Activated naive CD8-positive, alpha-beta T cell treated with anti-CD3 and anti-CD28 coated beads for 36 hours (primary cell): ENCODE measurements around the gene ITGAE. TPM values are rescaled to one million over a fixed set of nuclear protein-coding genes. Genes with fewer than 3 reads are reported as not detected.
"Not testable (repeated sequence)": the region's sequence is repeated elsewhere in the genome, so short reads cannot be mapped to it uniquely, and the experiment has no call there.

Source experiments
- DNase-seq: peaks from one replicate; pipeline ENCODE4 v3.0.0; 2021
- H3K27ac Mint-ChIP-seq: one replicate; pipeline ENCODE4 v1.8.0; 2022; ENCODE audit warnings: mild to moderate bottlenecking, moderate library complexity, mixed read lengths
- H3K27me3 Mint-ChIP-seq: one replicate; pipeline ENCODE4 v1.8.0; 2022; ENCODE audit warnings: mild to moderate bottlenecking, mixed read lengths
- H3K36me3 Mint-ChIP-seq: one replicate; pipeline ENCODE4 v1.8.0; 2021; ENCODE audit warnings: mild to moderate bottlenecking, mixed read lengths
- H3K4me1 Mint-ChIP-seq: one replicate; pipeline ENCODE4 v1.8.0; 2021; ENCODE audit warnings: mixed read lengths
- H3K4me3 Mint-ChIP-seq: one replicate; pipeline ENCODE4 v1.8.0; 2022; ENCODE audit warnings: mild to moderate bottlenecking, moderate library complexity, mixed read lengths
- H3K9me3 Mint-ChIP-seq: one replicate; pipeline ENCODE4 v1.8.0; 2022; ENCODE audit warnings: mixed read lengths
- total RNA-seq, 2 experiments: library from RNA; stranded (reverse); gene quantifications; one replicate each; pipeline ENCODE4 v1.2.3, GENCODE V29; 2021

The ITGAE gene
- 10 to 100 TPM; 24.9 to 29.8 TPM for total RNA-seq

- no peak for DNase-seq
Observed at GRCh38 chr17:3800362-3801271, at the start of gene ITGAE. Gene ITGAE, minus strand, starts transcription at chr17:3801188. Its CDS starts 44 bp downstream, at chr17:3801144.

GRCh38 chr17:3848229-3848835 is 47.3 kb upstream of the ITGAE start:
- DNase-seq = no peak
- Mint-ChIP-seq H3K4me1 (peaks cover 25% of the 10 kb centered on the region), H3K27me3 (peaks cover 6% of the 10 kb centered on the region), H3K27ac (no peak overlapping the region), H3K9me3 (no peaks in the 10 kb centered on the region), H3K4me3 (no peak overlapping the region), H3K36me3 (peaks cover 8% of the 10 kb centered on the region)

More at GRCh38 chr17:3800362-3801271, at the start of gene ITGAE:
- H3K9me3 Mint-ChIP-seq = no peaks in the 10 kb centered on the region
- H3K36me3 Mint-ChIP-seq = no peaks in the 10 kb centered on the region
- H3K4me3 Mint-ChIP-seq = no peak within 1 kb of the TSS
- no peak within 1 kb of the TSS for H3K27ac Mint-ChIP-seq
- no peaks in the 10 kb centered on the region for H3K27me3 Mint-ChIP-seq
- H3K4me1 Mint-ChIP-seq = peaks cover 28% of the 10 kb centered on the region

GRCh38 chr17:3847165-3847670 is 46.2 kb upstream of the ITGAE start:
- no peak overlapping the region for H3K4me3 Mint-ChIP-seq
- no peak for DNase-seq
- peaks cover 8% of the 10 kb centered on the region for H3K36me3 Mint-ChIP-seq
- no peaks in the 10 kb centered on the region for H3K9me3 Mint-ChIP-seq
- no peaks in the 10 kb centered on the region for H3K27me3 Mint-ChIP-seq
- no peak overlapping the region for H3K27ac Mint-ChIP-seq
- H3K4me1 Mint-ChIP-seq = peaks cover 25% of the 10 kb centered on the region

GRCh38 chr17:3846437-3847164 is 45.6 kb upstream of the ITGAE start:
- Mint-ChIP-seq H3K36me3 (peaks cover 8% of the 10 kb centered on the region), H3K27ac (no peak overlapping the region), H3K27me3 (no peaks in the 10 kb centered on the region), H3K9me3 (no peaks in the 10 kb centered on the region), H3K4me3 (peak overlapping the region; percentile 98), H3K4me1 (peaks cover 25% of the 10 kb centered on the region)
- DNase-seq = no peak

- Mint-ChIP-seq H3K4me3 (peak within 1 kb of the TSS; percentile 98), H3K36me3 (peaks cover 8% of the 10 kb centered on the region), H3K27me3 (no peaks in the 10 kb centered on the region), H3K4me1 (peaks cover 26% of the 10 kb centered on the region), H3K27ac (peak within 1 kb of the TSS; percentile 93), H3K9me3 (no peaks in the 10 kb centered on the region)
- DNase-seq = peak; percentile 95
Observed at GRCh38 chr17:3845621-3846436, 44.8 kb upstream of the ITGAE start, which contains the start of gene NCBP3. Gene NCBP3, minus strand, starts transcription at chr17:3846246. Its CDS starts 23 bp downstream, at chr17:3846223.

GRCh38 chr17:3845291-3845620 is 44.3 kb upstream of the ITGAE start:
- Mint-ChIP-seq H3K4me3 (peak overlapping the region; percentile 98), H3K36me3 (peaks cover 8% of the 10 kb centered on the region), H3K27ac (peak overlapping the region; percentile 93), H3K27me3 (no peaks in the 10 kb centered on the region), H3K9me3 (no peaks in the 10 kb centered on the region), H3K4me1 (peaks cover 31% of the 10 kb centered on the region)
- DNase-seq = peak; percentile 63

- not testable (repeated sequence) for H3K9me3 Mint-ChIP-seq, H3K27ac Mint-ChIP-seq, H3K27me3 Mint-ChIP-seq, DNase-seq
- Mint-ChIP-seq H3K36me3 (peaks cover 12% of the 10 kb centered on the region), H3K4me3 (peak overlapping the region; percentile 98), H3K4me1 (peaks cover 33% of the 10 kb centered on the region)
Observed at GRCh38 chr17:3844556-3844955, 43.6 kb upstream of the ITGAE start.

GRCh38 chr17:3843935-3844516 is 43.0 kb upstream of the ITGAE start:
- H3K27ac Mint-ChIP-seq = peak overlapping the region; percentile 47
- H3K4me3 Mint-ChIP-seq = peak overlapping the region; percentile 9
- DNase-seq = peak; percentile 39
- H3K36me3 Mint-ChIP-seq = peaks cover 14% of the 10 kb centered on the region
- H3K4me1 Mint-ChIP-seq = peaks cover 33% of the 10 kb centered on the region
- no peaks in the 10 kb centered on the region for H3K9me3 Mint-ChIP-seq
- H3K27me3 Mint-ChIP-seq = no peaks in the 10 kb centered on the region

- H3K27me3 Mint-ChIP-seq = no peaks in the 10 kb centered on the region
- no peak overlapping the region for H3K27ac Mint-ChIP-seq
- no peak overlapping the region for H3K4me3 Mint-ChIP-seq
- H3K4me1 Mint-ChIP-seq = peaks cover 10% of the 10 kb centered on the region
- H3K9me3 Mint-ChIP-seq = no peaks in the 10 kb centered on the region
- peaks cover 7% of the 10 kb centered on the region for H3K36me3 Mint-ChIP-seq
- DNase-seq = no peak
Observed at GRCh38 chr17:3838206-3838605, 37.2 kb upstream of the ITGAE start.

GRCh38 chr17:3836551-3836950 is 35.6 kb upstream of the ITGAE start:
- H3K27ac Mint-ChIP-seq = no peak overlapping the region
- no peaks in the 10 kb centered on the region for H3K27me3 Mint-ChIP-seq
- H3K4me1 Mint-ChIP-seq = peaks cover 10% of the 10 kb centered on the region
- peaks cover 7% of the 10 kb centered on the region for H3K36me3 Mint-ChIP-seq
- H3K9me3 Mint-ChIP-seq = no peaks in the 10 kb centered on the region
- H3K4me3 Mint-ChIP-seq = no peak overlapping the region
- no peak for DNase-seq

- Mint-ChIP-seq H3K27ac (no peak overlapping the region), H3K36me3 (peaks cover 7% of the 10 kb centered on the region), H3K4me1 (peaks cover 7% of the 10 kb centered on the region)
Observed at GRCh38 chr17:3835410-3836229, 34.6 kb upstream of the ITGAE start.

GRCh38 chr17:3834811-3835210 is 33.8 kb upstream of the ITGAE start:
- Mint-ChIP-seq H3K4me3 (no peak overlapping the region), H3K36me3 (peaks cover 6% of the 10 kb centered on the region), H3K27me3 (no peaks in the 10 kb centered on the region), H3K4me1 (peaks cover 3% of the 10 kb centered on the region), H3K9me3 (no peaks in the 10 kb centered on the region), H3K27ac (no peak overlapping the region)
- no peak for DNase-seq

More at GRCh38 chr17:3835410-3836229, 34.6 kb upstream of the ITGAE start:
- Mint-ChIP-seq H3K9me3 (no peaks in the 10 kb centered on the region), H3K27me3 (no peaks in the 10 kb centered on the region), H3K4me3 (no peak overlapping the region)
- DNase-seq = no peak

- H3K4me1 Mint-ChIP-seq = peaks cover 3% of the 10 kb centered on the region
- no peak for DNase-seq
- H3K27ac Mint-ChIP-seq = no peak overlapping the region
- H3K4me3 Mint-ChIP-seq = no peak overlapping the region
- H3K9me3 Mint-ChIP-seq = no peaks in the 10 kb centered on the region
- peaks cover 5% of the 10 kb centered on the region for H3K36me3 Mint-ChIP-seq
- no peaks in the 10 kb centered on the region for H3K27me3 Mint-ChIP-seq
Observed at GRCh38 chr17:3828852-3829232, 27.9 kb upstream of the ITGAE start.
